GM12878 (cell line): Measurements from ENCODE around the gene METRN. TPM values are rescaled to one million over a fixed set of nuclear protein-coding genes. Genes with fewer than 3 reads are reported as not detected.

Source experiments
- ATAC-seq: fragments of 200-7000 bp; cut with Tn5 transposase; 3 replicates; pipeline ENCODE4 v1.9.1; 2020; ENCODE audit warnings: mild to moderate bottlenecking, moderate library complexity
- BruUV-seq: library from RNA; stranded (reverse); fragments of 400-500 nt; replicated peaks from 2 replicates; lab custom pipeline; 2021; lab: Mats Ljungman, UMichigan
- CTCF ChIA-PET: fragments of 300-600 bp; sonication (Branson Sonifier 250); formaldehyde crosslinking; extraction: SDS; loops from one replicate; lab custom pipeline; 2021; ENCODE audit warnings: inconsistent platforms; lab: Yijun Ruan, JAX
- POLR2A ChIA-PET: fragments of 350-600 bp; formaldehyde crosslinking; extraction: SDS; loops from one replicate; lab custom pipeline; 2021; ENCODE audit warnings: inconsistent platforms; lab: Charles Lee
- RAD21 ChIA-PET: fragments of 300-600 bp; sonication (Branson Sonifier 250); formaldehyde crosslinking; loops from one replicate; lab custom pipeline; 2023; ENCODE audit warnings: antibody characterized with exemption; ENCODE audit not compliant: unreplicated experiment; lab: Charles Lee
- SMC1A ChIA-PET: fragments of 300-600 bp; sonication (Branson Sonifier 250); formaldehyde crosslinking; loops from one replicate; lab custom pipeline; 2023; ENCODE audit not compliant: unreplicated experiment, uncharacterized antibody; lab: Charles Lee
- DNase-seq: peaks from one replicate; pipeline ENCODE4 v3.0.0-alpha.2; 2011; ENCODE audit warnings: low read depth, low spot score
- FAIRE-seq: peaks from 3 replicates; lab custom pipeline; 2011; peaks lifted over from hg19 to GRCh38; lab: Jason Lieb, UNC
- H2AFZ ChIP-seq: 2 replicates; pipeline ENCODE4 v1.6.0; 2011; ENCODE audit warnings: low read depth, low read length, control low read depth; ENCODE audit not compliant: control insufficient read depth
- H3K27ac ChIP-seq: 2 replicates; pipeline ENCODE4 v1.5.1; 2011; ENCODE audit warnings: control low read depth; ENCODE audit not compliant: control insufficient read depth, insufficient read depth
- H3K27me3 ChIP-seq, 2 experiments: replicated peaks in 1 of 2; 2 replicates each; pipeline versions ENCODE4 v1.6.0 to v1.6.1; 2011; ENCODE audit warnings: low read length in 1 of 2; ENCODE audit not compliant: control insufficient read depth in 2 of 2, insufficient read depth in 2 of 2
- H3K36me3 ChIP-seq, 2 experiments: 2 replicates each; pipeline ENCODE4 v1.5.1; 2011; ENCODE audit warnings: low read length in 1 of 2; ENCODE audit not compliant: control insufficient read depth in 2 of 2, insufficient read depth in 2 of 2
- H3K4me1 ChIP-seq: 2 replicates; pipeline ENCODE4 v1.6.1; 2011; ENCODE audit warnings: mild to moderate bottlenecking, low read length, moderate library complexity, mixed read lengths; ENCODE audit not compliant: control insufficient read depth, insufficient read depth
- H3K4me2 ChIP-seq: 2 replicates; pipeline ENCODE4 v1.6.0; 2011; ENCODE audit warnings: control low read depth; ENCODE audit not compliant: control insufficient read depth, insufficient read depth
- H3K4me3 ChIP-seq: fragments of 200-600 bp; sonication (generic); 2 replicates; pipeline ENCODE4 v1.5.1; 2016
- H3K79me2 ChIP-seq: 2 replicates; pipeline ENCODE4 v1.6.0; 2011; ENCODE audit warnings: low read length; ENCODE audit not compliant: control insufficient read depth, insufficient read depth
- H3K9ac ChIP-seq: 2 replicates; pipeline ENCODE4 v1.8.0; 2011; ENCODE audit warnings: low read length, control low read depth, mixed read lengths; ENCODE audit not compliant: control insufficient read depth, insufficient read depth
- H3K9me3 ChIP-seq: replicated peaks from 3 replicates; pipeline ENCODE4 v1.5.1; 2011; ENCODE audit warnings: mild to moderate bottlenecking, low read length; ENCODE audit not compliant: control insufficient read depth, insufficient read depth
- H4K20me1 ChIP-seq: 2 replicates; pipeline ENCODE4 v1.6.0; 2011; ENCODE audit not compliant: control insufficient read depth, insufficient read depth
- BMI1 ChIP-seq: fragments of 450-650 bp; IDR thresholded peaks from 2 replicates; pipeline ENCODE4 v1.6.1; 2016; ENCODE audit warnings: mild to moderate bottlenecking, moderate library complexity, borderline replicate concordance
- CBFB ChIP-seq: IDR thresholded peaks from 2 replicates; pipeline ENCODE4 v1.6.1; 2016; ENCODE audit warnings: antibody characterized with exemption, low read depth
- CTCF ChIP-seq, 3 experiments: IDR thresholded peaks in 2 of 3; conservative IDR thresholded peaks in 1 of 3; 2 replicates each; pipeline ENCODE4 v1.5.1; 2011; ENCODE audit warnings: low read depth in 3 of 3, low read length in 3 of 3, mild to moderate bottlenecking in 3 of 3, control low read depth in 2 of 3, moderate library complexity in 2 of 3, inconsistent platforms in 1 of 3, mixed read lengths in 1 of 3; ENCODE audit not compliant: control insufficient read depth in 2 of 3, insufficient read depth in 1 of 3; ENCODE audit errors: extremely low read depth in 1 of 3
- MTA3 ChIP-seq: IDR thresholded peaks from 2 replicates; pipeline ENCODE4 v1.6.1; 2012; ENCODE audit warnings: low read length, inconsistent platforms, borderline replicate concordance
- NKRF ChIP-seq: fragments of 450-650 bp; conservative IDR thresholded peaks from 2 replicates; pipeline ENCODE4 v1.6.1; 2017; ENCODE audit warnings: mild to moderate bottlenecking, moderate library complexity
- NR2C1 ChIP-seq: fragments of 450-650 bp; IDR thresholded peaks from 2 replicates; pipeline ENCODE4 v1.6.1; 2017; ENCODE audit warnings: antibody characterized with exemption, mild to moderate bottlenecking, moderate library complexity
- PKNOX1 ChIP-seq: fragments of 450-650 bp; IDR thresholded peaks from 2 replicates; pipeline ENCODE4 v1.6.1; 2016; ENCODE audit warnings: mild to moderate bottlenecking
- WGBS: methylation state at CpG from one replicate; pipeline ENCODE4 v1.1.6; 2016; ENCODE audit warnings: low lambda C conversion rate; ENCODE audit not compliant: insufficient replicate concordance, insufficient coverage; ENCODE audit errors: missing lambda C conversion rate; 5-methylcytosine and 5-hydroxymethylcytosine counted together
- in situ Hi-C: fragments of 300-500 bp; cut with MboI; formaldehyde crosslinking; loops from 9 replicates; pipeline ENCODE4 v1.14.3; 2018; ENCODE audit warnings: mixed read lengths
- intact Hi-C: fragments of 100-400 bp; cut with micrococcal nuclease; formaldehyde crosslinking; loops from one replicate; pipeline ENCODE4 v1.14.2; 2022; ENCODE audit not compliant: unreplicated experiment
- polyA plus RNA-seq, 11 experiments: library from polyadenylated mRNA; depleted of rRNA in 4 of 11; unstranded in 6 of 11; stranded (reverse) in 5 of 11; fragments of >200 nt; fragmentation: Nextera tagmentation in 4 of 11; fragmentation: Illumina TruSeq in 1 of 11; extraction: Ambion mirVana in 4 of 11; extraction: Trizol in 1 of 11; gene quantifications; 1 replicate in 1 of 11; 2 replicates in 10 of 11; pipeline versions ENCODE4 v1.2.1 to v1.2.3, GENCODE V29; 2011 to 2016; ENCODE audit warnings: inconsistent platforms in 2 of 11, missing spikeins in 2 of 11, low read depth in 1 of 11
- total RNA-seq, 4 experiments: library from RNA; depleted of rRNA in 3 of 4; stranded (reverse); fragments of >200 nt in 3 of 4; fragmentation: Illumina TruSeq in 1 of 4; extraction: Trizol in 1 of 4; gene quantifications; 2 replicates each; pipeline versions ENCODE4 v1.2.1 to v1.2.3, GENCODE V29; 2013 to 2021
- TF ChIP-seq, protein P1 (sequence below): fragments of 450-650 bp; IDR thresholded peaks from 2 replicates; pipeline ENCODE4 v1.6.1; 2016; ENCODE audit warnings: mild to moderate bottlenecking

Gene METRN
- total and polyA plus RNA-seq, 10 of the 15 experiments (the other 5 are each of a cell fraction or from before 2014, with no cell fraction given), result 0.11 to 12.8 (median 1.1) TPM; not detected in 1

GRCh38 chr16:680625-680945, 34.3 kb upstream of the METRN start (continued):
- TF ChIP-seq CBFB (0 out of 2 replicates have a peak, but pooled peaks have one; percentile 28), MTA3 (no peak), BMI1 (no peak)

- 52% methylated on average over 44 of the region's 44 CpGs for WGBS
- Histone ChIP-seq H3K4me3 (peak overlapping the region; percentile 77), H3K4me1 (peaks cover 15% of the 10 kb centered on the region), H4K20me1 (peaks cover 6% of the 10 kb centered on the region; the same call in 1 of the 2 replicates), H3K9me3 (no peaks in the 10 kb centered on the region)
- RAD21 ChIA-PET, result interaction anchor here (0.6 to 1.2 kb wide), 4 partner anchors 9 to 99 kb away, joined by 3 to 4 read pairs (median 3); partner anchors contain the start of genes ANTKMT and WDR24
- CTCF ChIA-PET, result interaction anchor here (1.0 to 1.5 kb wide), 2 partner anchors 9 to 14 kb away, joined by 3 to 4 read pairs; partner anchors contain the start of genes RHOT2 and WDR24
- SMC1A ChIA-PET, result no interaction called here
- no peak for FAIRE-seq
- TF ChIP-seq NKRF (no peak), CTCF (IDR thresholded peaks at IDR 0.05 in 2 of 3, conservative IDR thresholded peaks at IDR 0.05 in 1 of 3; ENCODE audit: control insufficient read depth in 2 of 3, extremely low read depth in 1 of 3, insufficient read depth in 1 of 3, low read depth in 3 of 3, low read length in 3 of 3) (peak in 2 of 3 experiments; percentile 7 to 15; a peak in 1 of 6 replicates), CBFB (0 out of 2 replicates have a peak, but pooled peaks have one; percentile 11), PKNOX1 (no peak), NR2C1 (no peak)
- TF ChIP-seq, protein P1, sequence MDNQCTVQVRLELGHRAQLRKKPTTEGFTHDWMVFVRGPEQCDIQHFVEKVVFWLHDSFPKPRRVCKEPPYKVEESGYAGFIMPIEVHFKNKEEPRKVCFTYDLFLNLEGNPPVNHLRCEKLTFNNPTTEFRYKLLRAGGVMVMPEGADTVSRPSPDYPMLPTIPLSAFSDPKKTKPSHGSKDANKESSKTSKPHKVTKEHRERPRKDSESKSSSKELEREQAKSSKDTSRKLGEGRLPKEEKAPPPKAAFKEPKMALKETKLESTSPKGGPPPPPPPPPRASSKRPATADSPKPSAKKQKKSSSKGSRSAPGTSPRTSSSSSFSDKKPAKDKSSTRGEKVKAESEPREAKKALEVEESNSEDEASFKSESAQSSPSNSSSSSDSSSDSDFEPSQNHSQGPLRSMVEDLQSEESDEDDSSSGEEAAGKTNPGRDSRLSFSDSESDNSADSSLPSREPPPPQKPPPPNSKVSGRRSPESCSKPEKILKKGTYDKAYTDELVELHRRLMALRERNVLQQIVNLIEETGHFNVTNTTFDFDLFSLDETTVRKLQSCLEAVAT, result 0 out of 2 replicates have a peak, but pooled peaks have one; percentile 50
- TF ChIP-seq, all 136 proteins: peak for 3
- Histone ChIP-seq H3K79me2 (peaks cover 24% of the 10 kb centered on the region), H2AFZ (no peak overlapping the region), H3K4me2 (peak overlapping the region; percentile 98), H3K9ac (peak overlapping the region; percentile 88), H3K36me3 (peaks cover 6 to 9% of the 10 kb centered on the region in 2 experiments; a peak in 2 of 4 replicates), H3K27me3 (no peaks in the 10 kb centered on the region), H3K27ac (peak overlapping the region; percentile 53; the same call in 1 of the 2 replicates)
- no TSS peak for BruUV-seq
- DNase-seq (no peak), ATAC-seq (no peak)
- POLR2A ChIA-PET, result interaction anchor here (1.0 to 2.0 kb wide), 6 partner anchors 9 to 41 kb away, joined by 3 to 13 read pairs (median 4); partner anchors contain the start of genes RHOT2 and WDR24
- in situ Hi-C loops (no loop called here), intact Hi-C loops (loop anchor here (5.0 kb wide), 1 partner anchor 44 kb away; the partner anchor contains the start of gene METTL26)
These were observed 33.8 kb upstream of the METRN start for GRCh38 chr16:680967-681745.
